K562 (cell line): ENCODE results near the gene FBXO10. TPM values are rescaled to one million over a fixed set of nuclear protein-coding genes. Genes with fewer than 3 reads are reported as not detected.

Experiments
- ATAC-seq: fragments of 200-7000 bp; cut with Tn5 transposase; 3 replicates; pipeline ENCODE4 v1.9.1; 2020; ENCODE audit warnings: moderate library complexity
- BruUV-seq: library from RNA; stranded (reverse); fragments of 400-500 nt; replicated peaks from 2 replicates; lab custom pipeline; 2021; lab: Mats Ljungman, UMichigan
- CTCF ChIA-PET: fragments of 300-600 bp; formaldehyde crosslinking; extraction: SDS; loops from one replicate; lab custom pipeline; 2021; ENCODE audit warnings: low intra/inter-chr PET ratio; lab: Yijun Ruan, JAX
- POLR2A ChIA-PET: fragments of 300-600, 350-650 bp; sonication (Branson Sonifier 250); formaldehyde crosslinking; extraction: SDS; loops from one replicate; lab custom pipeline; 2021; ENCODE audit warnings: antibody characterized with exemption, inconsistent platforms; lab: Yijun Ruan, JAX
- DNase-seq, 4 experiments: peaks; one replicate each; pipeline versions ENCODE4 v3.0.0 to v3.0.0-alpha.2; 2011 to 2018; ENCODE audit warnings: low spot score in 3 of 4, mixed read lengths in 3 of 4; ENCODE audit errors: extremely low read depth in 1 of 4
- FAIRE-seq: peaks from 2 replicates; lab custom pipeline; 2011; peaks lifted over from hg19 to GRCh38; lab: Jason Lieb, UNC
- H2AFZ ChIP-seq: 2 replicates; pipeline ENCODE4 v1.6.0; 2011; ENCODE audit warnings: low read depth, low read length, control low read depth, inconsistent platforms
- H3K27ac ChIP-seq: fragments of 200-600 bp; 3 replicates; pipeline ENCODE4 v1.8.0; 2011; ENCODE audit warnings: low read depth, mild to moderate bottlenecking, control low read depth, inconsistent platforms, low read length, moderate library complexity, mixed read lengths; ENCODE audit errors: extremely low read depth
- H3K27me3 ChIP-seq, 2 experiments: fragments of 300-600 bp in 1 of 2; 2 replicates in 1 of 2; 3 replicates in 1 of 2; pipeline versions ENCODE4 v1.6.0 to v1.8.0; 2011; ENCODE audit warnings: inconsistent platforms in 2 of 2, low read length in 2 of 2, mild to moderate bottlenecking in 1 of 2, mixed read lengths in 1 of 2, moderate library complexity in 1 of 2; ENCODE audit not compliant: control insufficient read depth in 2 of 2, insufficient read depth in 2 of 2
- H3K36me3 ChIP-seq: fragments of 300-600 bp; 3 replicates; pipeline ENCODE4 v1.8.0; 2011; ENCODE audit warnings: mild to moderate bottlenecking, low read length, inconsistent platforms; ENCODE audit not compliant: control insufficient read depth, insufficient read depth
- H3K4me1 ChIP-seq, 2 experiments: fragments of 200-600 bp in 1 of 2; replicated peaks in 1 of 2; 2 replicates in 1 of 2; 3 replicates in 1 of 2; pipeline versions ENCODE4 v1.5.1 to v1.8.0; 2011; ENCODE audit warnings: inconsistent platforms in 2 of 2, low read length in 2 of 2, mild to moderate bottlenecking in 1 of 2, mixed read lengths in 1 of 2, moderate library complexity in 1 of 2; ENCODE audit not compliant: control insufficient read depth in 2 of 2, insufficient read depth in 2 of 2
- H3K4me2 ChIP-seq: 2 replicates; pipeline ENCODE4 v1.6.1; 2011; ENCODE audit warnings: low read length, control low read depth, inconsistent platforms, mixed read lengths; ENCODE audit not compliant: insufficient read depth
- H3K4me3 ChIP-seq: fragments of 200-600 bp; sonication (generic), shearing (Covaris generic); 2 replicates; pipeline ENCODE4 v1.5.1; 2016; ENCODE audit warnings: control low read depth, inconsistent platforms
- H3K79me2 ChIP-seq: fragments of 200-600 bp; 3 replicates; pipeline ENCODE4 v1.8.0; 2011; ENCODE audit warnings: low read length, inconsistent platforms; ENCODE audit not compliant: control insufficient read depth, insufficient read depth
- H3K9ac ChIP-seq, 2 experiments: 2 replicates each; pipeline versions ENCODE4 v1.6.0 to v1.6.1; 2011; ENCODE audit warnings: low read depth in 2 of 2, low read length in 2 of 2, control low read depth in 1 of 2, inconsistent platforms in 1 of 2, mild to moderate bottlenecking in 1 of 2, mixed read lengths in 1 of 2; ENCODE audit not compliant: insufficient read depth in 1 of 2
- H3K9me1 ChIP-seq: one replicate; pipeline ENCODE4 v1.6.0; 2011; ENCODE audit warnings: inconsistent platforms, mild to moderate bottlenecking, low read length, moderate library complexity; ENCODE audit not compliant: control insufficient read depth, insufficient read depth
- H3K9me3 ChIP-seq: replicated peaks from 2 replicates; pipeline ENCODE4 v1.5.1; 2011; ENCODE audit warnings: low read depth, low read length, inconsistent platforms; ENCODE audit not compliant: control insufficient read depth, insufficient read depth
- H4K20me1 ChIP-seq: replicated peaks from 2 replicates; pipeline ENCODE4 v1.6.1; 2011; ENCODE audit warnings: low read length, inconsistent platforms, mixed read lengths; ENCODE audit not compliant: control insufficient read depth, insufficient read depth
- HMG20B ChIP-seq: fragments of 250-450 bp; sonication (Bioruptor Pico); IDR thresholded peaks from 2 replicates; pipeline ENCODE4 v1.5.0; 2021; ENCODE audit warnings: mild to moderate bottlenecking
- KHSRP ChIP-seq: fragments of 450-650 bp; IDR thresholded peaks from 2 replicates; pipeline ENCODE4 v1.6.1; 2017
- MCM5 ChIP-seq: fragments of 450-650 bp; IDR thresholded peaks from 2 replicates; pipeline ENCODE4 v1.6.1; 2016; ENCODE audit warnings: low read depth
- SMC3 ChIP-seq: conservative IDR thresholded peaks from 2 replicates; pipeline ENCODE4 v1.6.1; 2011; ENCODE audit warnings: low read depth, low read length, improper control_type of control experiment; ENCODE audit not compliant: insufficient read depth
- WGBS: fragments of 100-300 bp; shearing (Covaris generic); methylation state at CpG from one replicate; pipeline ENCODE4 v1.1.6; 2016; ENCODE audit warnings: low coverage, mixed read lengths; ENCODE audit not compliant: insufficient coverage; ENCODE audit errors: missing lambda C conversion rate; 5-methylcytosine and 5-hydroxymethylcytosine counted together
- in situ Hi-C: fragments of 300-500 bp; cut with MboI; formaldehyde crosslinking; loops from 4 replicates; pipeline ENCODE4 v1.15.0; 2018; ENCODE audit warnings: inconsistent platforms, mixed read lengths
- intact Hi-C: fragments of 100-400 bp; cut with micrococcal nuclease; formaldehyde crosslinking; loops from 2 replicates; pipeline ENCODE4 v1.14.2; 2022
- polyA plus RNA-seq, 8 experiments: library from polyadenylated mRNA; depleted of rRNA in 4 of 8; stranded (reverse) in 5 of 8; unstranded in 3 of 8; fragments of >200 nt; fragmentation: Nextera tagmentation in 2 of 8; fragmentation: Illumina TruSeq in 1 of 8; extraction: Ambion mirVana in 2 of 8; extraction: Trizol in 1 of 8; gene quantifications; 2 replicates each; pipeline versions ENCODE4 v1.2.1 to v1.2.3, GENCODE V29; 2011 to 2014; ENCODE audit warnings: inconsistent platforms in 1 of 8, missing spikeins in 1 of 8
- total RNA-seq, 7 experiments: library from RNA; depleted of rRNA in 6 of 7; stranded (reverse); fragments of >200 nt in 6 of 7; fragmentation: Illumina TruSeq in 2 of 7; extraction: Trizol in 2 of 7; gene quantifications; 2 replicates each; pipeline versions ENCODE4 v1.2.1 to v1.2.3, GENCODE V29; 2011 to 2021; ENCODE audit warnings: low replicate concordance in 1 of 7
- TF ChIP-seq, protein P1 (sequence below), 2 experiments: fragments of 200-800 bp in 1 of 2; sonication (Bioruptor generic) in 1 of 2; sonication (generic) in 1 of 2; formaldehyde crosslinking in 1 of 2; IDR thresholded peaks in 1 of 2; conservative IDR thresholded peaks in 1 of 2; 2 replicates each; pipeline versions ENCODE4 v1.5.0 to v1.6.1; 2016 to 2020; ENCODE audit warnings: missing compliant biosample characterization in 1 of 2, missing genetic modification characterization in 1 of 2, missing genetic modification reagents in 1 of 2

Gene FBXO10
- total and polyA plus RNA-seq, 9 of the 15 experiments (the other 6 are each of a cell fraction or from before 2014, with no cell fraction given): 0.84 to 9.9 (median 6.0) TPM

DNA sequence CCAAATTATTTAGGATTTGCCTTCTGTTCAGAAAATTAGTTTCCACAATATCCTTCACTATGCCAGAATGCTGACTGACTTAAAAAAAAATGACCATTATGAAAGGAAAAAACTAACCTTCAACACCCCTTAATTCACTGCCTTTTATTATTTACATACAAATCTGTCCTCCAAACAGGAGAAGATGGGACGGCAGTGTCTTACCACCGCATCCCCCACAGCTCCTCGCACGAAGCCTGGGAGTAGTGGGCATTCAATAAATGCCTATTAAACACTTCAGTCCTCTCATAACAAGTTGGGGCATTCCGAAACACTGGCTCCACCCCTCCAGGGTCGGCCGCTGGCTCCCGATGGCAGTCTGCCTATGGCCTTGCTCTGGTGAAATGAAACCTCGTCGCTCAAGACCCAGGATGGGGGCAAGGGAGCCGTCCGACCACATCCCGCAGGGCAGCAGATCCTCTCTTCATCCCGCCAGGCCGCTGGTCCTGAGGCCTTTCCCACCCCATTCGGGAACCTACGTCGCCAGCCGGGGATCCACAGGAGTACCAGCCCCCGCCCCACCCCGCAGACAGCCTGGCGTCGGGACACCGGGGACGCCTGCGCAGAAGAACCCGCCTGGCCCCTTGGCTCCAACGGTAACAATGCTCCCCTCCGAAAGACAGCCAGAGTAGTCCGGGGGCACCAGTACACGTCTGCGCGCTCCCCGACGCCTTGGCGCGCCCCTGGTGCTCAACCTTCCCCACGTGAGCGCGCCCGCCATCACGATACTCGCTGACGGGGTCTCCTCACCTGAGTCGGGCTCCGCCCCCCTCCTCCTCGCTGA is 111.5 kb downstream of the FBXO10 start (continued):
- TF ChIP-seq, protein P1, sequence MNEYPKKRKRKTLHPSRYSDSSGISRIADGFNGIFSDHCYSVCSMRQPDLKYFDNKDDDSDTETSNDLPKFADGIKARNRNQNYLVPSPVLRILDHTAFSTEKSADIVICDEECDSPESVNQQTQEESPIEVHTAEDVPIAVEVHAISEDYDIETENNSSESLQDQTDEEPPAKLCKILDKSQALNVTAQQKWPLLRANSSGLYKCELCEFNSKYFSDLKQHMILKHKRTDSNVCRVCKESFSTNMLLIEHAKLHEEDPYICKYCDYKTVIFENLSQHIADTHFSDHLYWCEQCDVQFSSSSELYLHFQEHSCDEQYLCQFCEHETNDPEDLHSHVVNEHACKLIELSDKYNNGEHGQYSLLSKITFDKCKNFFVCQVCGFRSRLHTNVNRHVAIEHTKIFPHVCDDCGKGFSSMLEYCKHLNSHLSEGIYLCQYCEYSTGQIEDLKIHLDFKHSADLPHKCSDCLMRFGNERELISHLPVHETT (CRISPR knock-in tag; conservative IDR thresholded peaks at IDR 0.05 in 1 of 2, IDR thresholded peaks at IDR 0.05 in 1 of 2): no peak; a peak in 1 of 4 replicates
- no peak for TF ChIP-seq SMC3
- no peak for TF ChIP-seq MCM5

DNA sequence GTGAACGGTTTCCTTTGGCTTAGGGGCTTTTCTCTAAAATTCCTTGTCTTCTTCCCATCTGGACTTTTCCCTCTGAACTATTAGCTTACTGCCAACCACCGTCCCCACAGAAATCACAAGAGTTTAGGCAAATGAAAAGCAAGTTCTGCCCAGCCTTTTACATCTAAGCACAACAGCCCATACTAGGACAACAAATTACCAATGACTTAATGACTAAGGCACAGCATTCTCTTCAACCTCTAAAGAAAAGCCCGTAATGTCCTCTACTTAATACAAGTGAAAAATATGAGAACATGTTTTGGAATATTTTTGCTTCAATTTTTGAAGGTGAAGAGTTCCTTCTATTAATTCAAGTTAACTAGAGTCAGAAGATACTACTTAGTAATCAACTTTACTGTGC is 112.2 kb downstream of the FBXO10 start:
- Histone ChIP-seq H3K4me3 (peak overlapping the region; percentile 65), H3K79me2 (peaks cover 53% of the 10 kb centered on the region), H3K36me3 (peaks cover 10% of the 10 kb centered on the region; the same call in 1 of the 3 replicates)
- 0 out of 2 replicates have a peak, but pooled peaks have one; percentile 8 for TF ChIP-seq KHSRP
- no peak for TF ChIP-seq HMG20B (CRISPR knock-in tag)
- TF ChIP-seq, all 486 proteins: peak for 1
- in situ Hi-C loops: no loop called here
- intact Hi-C loops: no loop called here
- peaks cover 16 to 28% of the 10 kb centered on the region in 2 experiments for H3K4me1 ChIP-seq
- ATAC-seq: no peak
- H3K9me1 ChIP-seq: no peaks in the 10 kb centered on the region
- H3K9me3 ChIP-seq: no peaks in the 10 kb centered on the region
- WGBS: 7% methylated on average over 3 of the region's 3 CpGs
- DNase-seq: no peak
- no peak overlapping the region for H2AFZ ChIP-seq
- CTCF ChIA-PET: interaction anchor here (0.6 kb wide), 1 partner anchor 9 kb away, joined by 6 read pairs; no protein-coding TSS in a partner anchor
- H3K27me3 ChIP-seq: no peaks in the 10 kb centered on the region
- FAIRE-seq: no peak
- no peaks in the 10 kb centered on the region for H4K20me1 ChIP-seq
- POLR2A ChIA-PET: interaction anchor here (0.6 to 6.0 kb wide), 4 partner anchors 12 to 643 kb away, joined by 3 to 65 read pairs (median 4); no protein-coding TSS in a partner anchor
- H3K9ac ChIP-seq: peak overlapping the region in 1 of 2 experiments; percentile 89; a peak in 3 of 4 replicates
- peak overlapping the region; percentile 91 for H3K4me2 ChIP-seq
- H3K27ac ChIP-seq: peak overlapping the region; percentile 95; the same call in 2 of the 3 replicates
- no TSS peak for BruUV-seq

Other genes starting within 250 kb of the FBXO10 start
Only the 7 nearest of the 8 such genes appear.
- 142 and 188 TPM in 2 replicates for gene GRHPR, start 153.7 kb downstream of the FBXO10 start, total RNA-seq (2014; rRNA removed)
- 60.4 and 81.2 TPM in 2 replicates for gene GRHPR, start 153.7 kb downstream of the FBXO10 start, total RNA-seq (2014; rRNA removed; fragmentation: Illumina TruSeq; extraction: Trizol)
- 124 and 128 TPM in 2 replicates for gene GRHPR, start 153.7 kb downstream of the FBXO10 start, total RNA-seq (2015; rRNA removed; fragmentation: Illumina TruSeq; extraction: Trizol)
- 120 TPM in 2 replicates for gene GRHPR, start 153.7 kb downstream of the FBXO10 start, total RNA-seq (2021)
- gene GRHPR, start 153.7 kb downstream of the FBXO10 start, polyA plus RNA-seq (2011; rRNA removed): 140 and 170 TPM in 2 replicates
- gene GRHPR, start 153.7 kb downstream of the FBXO10 start, polyA plus RNA-seq (2014; fragmentation: Illumina TruSeq; extraction: Trizol): 108 and 122 TPM in 2 replicates
- gene GRHPR, start 153.7 kb downstream of the FBXO10 start, polyA plus RNA-seq (2014; fragmentation: Nextera tagmentation; extraction: Ambion mirVana): 10 to 100 TPM; 38.9 to 59.0 TPM
- gene GRHPR, start 153.7 kb downstream of the FBXO10 start, polyA plus RNA-seq (2014; rRNA removed): 144 and 164 TPM in 2 replicates
- gene ZBTB5, start 110.9 kb downstream of the FBXO10 start, total RNA-seq (2014; rRNA removed): 14.8 and 15.1 TPM in 2 replicates
- 14.8 and 15.3 TPM in 2 replicates for gene ZBTB5, start 110.9 kb downstream of the FBXO10 start, total RNA-seq (2014; rRNA removed; fragmentation: Illumina TruSeq; extraction: Trizol)
- gene ZBTB5, start 110.9 kb downstream of the FBXO10 start, total RNA-seq (2015; rRNA removed; fragmentation: Illumina TruSeq; extraction: Trizol): 14.4 and 15.5 TPM in 2 replicates
- 16.6 and 18.9 TPM in 2 replicates for gene ZBTB5, start 110.9 kb downstream of the FBXO10 start, total RNA-seq (2021)
- 43.2 and 46.6 TPM in 2 replicates for gene ZBTB5, start 110.9 kb downstream of the FBXO10 start, polyA plus RNA-seq (2011; rRNA removed)
- gene ZBTB5, start 110.9 kb downstream of the FBXO10 start, polyA plus RNA-seq (2014; fragmentation: Illumina TruSeq; extraction: Trizol): 20.1 and 21.2 TPM in 2 replicates
- gene ZBTB5, start 110.9 kb downstream of the FBXO10 start, polyA plus RNA-seq (2014; fragmentation: Nextera tagmentation; extraction: Ambion mirVana): 1 to 10 TPM; 2.3 to 4.7 TPM
- 16.3 and 16.9 TPM in 2 replicates for gene ZBTB5, start 110.9 kb downstream of the FBXO10 start, polyA plus RNA-seq (2014; rRNA removed)
- 61.1 and 70.2 TPM in 2 replicates for gene POLR1E, start 90.4 kb downstream of the FBXO10 start, total RNA-seq (2014; rRNA removed)
- 102 and 104 TPM in 2 replicates for gene POLR1E, start 90.4 kb downstream of the FBXO10 start, total RNA-seq (2014; rRNA removed; fragmentation: Illumina TruSeq; extraction: Trizol)
- gene POLR1E, start 90.4 kb downstream of the FBXO10 start, total RNA-seq (2015; rRNA removed; fragmentation: Illumina TruSeq; extraction: Trizol): 82.0 and 85.0 TPM in 2 replicates
- gene POLR1E, start 90.4 kb downstream of the FBXO10 start, total RNA-seq (2021): 69.0 and 73.1 TPM in 2 replicates
- gene POLR1E, start 90.4 kb downstream of the FBXO10 start, polyA plus RNA-seq (2011; rRNA removed): 70.3 and 95.1 TPM in 2 replicates
- 89.6 and 91.7 TPM in 2 replicates for gene POLR1E, start 90.4 kb downstream of the FBXO10 start, polyA plus RNA-seq (2014; fragmentation: Illumina TruSeq; extraction: Trizol)
- 10 to 100 TPM; 18.9 to 39.4 TPM for gene POLR1E, start 90.4 kb downstream of the FBXO10 start, polyA plus RNA-seq (2014; fragmentation: Nextera tagmentation; extraction: Ambion mirVana)
- 74.4 and 85.6 TPM in 2 replicates for gene POLR1E, start 90.4 kb downstream of the FBXO10 start, polyA plus RNA-seq (2014; rRNA removed)
- gene TOMM5, start 16.2 kb upstream of the FBXO10 start, total RNA-seq (2014; rRNA removed): 486 and 497 TPM in 2 replicates
- 432 and 435 TPM in 2 replicates for gene TOMM5, start 16.2 kb upstream of the FBXO10 start, total RNA-seq (2014; rRNA removed; fragmentation: Illumina TruSeq; extraction: Trizol)
- gene TOMM5, start 16.2 kb upstream of the FBXO10 start, total RNA-seq (2015; rRNA removed; fragmentation: Illumina TruSeq; extraction: Trizol): 507 and 545 TPM in 2 replicates
- 262 and 298 TPM in 2 replicates for gene TOMM5, start 16.2 kb upstream of the FBXO10 start, total RNA-seq (2021)
- 324 and 496 TPM in 2 replicates for gene TOMM5, start 16.2 kb upstream of the FBXO10 start, polyA plus RNA-seq (2011; rRNA removed)
- gene TOMM5, start 16.2 kb upstream of the FBXO10 start, polyA plus RNA-seq (2014; fragmentation: Illumina TruSeq; extraction: Trizol): 415 and 463 TPM in 2 replicates
- 1,000 to 10,000 TPM; 1,739 to 1,742 TPM for gene TOMM5, start 16.2 kb upstream of the FBXO10 start, polyA plus RNA-seq (2014; fragmentation: Nextera tagmentation; extraction: Ambion mirVana)
- gene TOMM5, start 16.2 kb upstream of the FBXO10 start, polyA plus RNA-seq (2014; rRNA removed): 636 and 716 TPM in 2 replicates
- not detected in 2 replicates for gene FRMPD1, start 74.6 kb upstream of the FBXO10 start, total RNA-seq (2014; rRNA removed)
- gene FRMPD1, start 74.6 kb upstream of the FBXO10 start, total RNA-seq (2014; rRNA removed; fragmentation: Illumina TruSeq; extraction: Trizol): not detected in 2 replicates
- not detected in 2 replicates for gene FRMPD1, start 74.6 kb upstream of the FBXO10 start, total RNA-seq (2015; rRNA removed; fragmentation: Illumina TruSeq; extraction: Trizol)
- gene FRMPD1, start 74.6 kb upstream of the FBXO10 start, total RNA-seq (2021): not detected in 2 replicates
- not detected in 2 replicates for gene FRMPD1, start 74.6 kb upstream of the FBXO10 start, polyA plus RNA-seq (2011; rRNA removed)
- not detected in 2 replicates for gene FRMPD1, start 74.6 kb upstream of the FBXO10 start, polyA plus RNA-seq (2014; fragmentation: Illumina TruSeq; extraction: Trizol)
- gene FRMPD1, start 74.6 kb upstream of the FBXO10 start, polyA plus RNA-seq (2014; fragmentation: Nextera tagmentation; extraction: Ambion mirVana): not detected
- not detected in 2 replicates for gene FRMPD1, start 74.6 kb upstream of the FBXO10 start, polyA plus RNA-seq (2014; rRNA removed)
- 2.9 and 5.5 TPM in 2 replicates for gene TRMT10B, start 177.4 kb upstream of the FBXO10 start, total RNA-seq (2014; rRNA removed)
- gene TRMT10B, start 177.4 kb upstream of the FBXO10 start, total RNA-seq (2014; rRNA removed; fragmentation: Illumina TruSeq; extraction: Trizol): 7.4 and 8.7 TPM in 2 replicates
- gene TRMT10B, start 177.4 kb upstream of the FBXO10 start, total RNA-seq (2015; rRNA removed; fragmentation: Illumina TruSeq; extraction: Trizol): 5.8 and 6.3 TPM in 2 replicates
- gene TRMT10B, start 177.4 kb upstream of the FBXO10 start, total RNA-seq (2021): 5.7 and 6.4 TPM in 2 replicates
- gene TRMT10B, start 177.4 kb upstream of the FBXO10 start, polyA plus RNA-seq (2011; rRNA removed): 6.9 and 7.7 TPM in 2 replicates
- 11.5 and 13.4 TPM in 2 replicates for gene TRMT10B, start 177.4 kb upstream of the FBXO10 start, polyA plus RNA-seq (2014; fragmentation: Illumina TruSeq; extraction: Trizol)
- 10 to 100 TPM in 1 of 2 experiments, 1 to 10 TPM in 1; 7.0 to 10.4 TPM for gene TRMT10B, start 177.4 kb upstream of the FBXO10 start, polyA plus RNA-seq (2014; fragmentation: Nextera tagmentation; extraction: Ambion mirVana)
- gene TRMT10B, start 177.4 kb upstream of the FBXO10 start, polyA plus RNA-seq (2014; rRNA removed): 8.0 and 9.3 TPM in 2 replicates
- 166 and 209 TPM in 2 replicates for gene EXOSC3, start 208.7 kb upstream of the FBXO10 start, total RNA-seq (2014; rRNA removed)
- gene EXOSC3, start 208.7 kb upstream of the FBXO10 start, total RNA-seq (2014; rRNA removed; fragmentation: Illumina TruSeq; extraction: Trizol): 130 and 137 TPM in 2 replicates
- gene EXOSC3, start 208.7 kb upstream of the FBXO10 start, total RNA-seq (2015; rRNA removed; fragmentation: Illumina TruSeq; extraction: Trizol): 112 and 114 TPM in 2 replicates
- gene EXOSC3, start 208.7 kb upstream of the FBXO10 start, total RNA-seq (2021): 146 and 151 TPM in 2 replicates
- gene EXOSC3, start 208.7 kb upstream of the FBXO10 start, polyA plus RNA-seq (2011; rRNA removed): 50.1 and 85.4 TPM in 2 replicates
- gene EXOSC3, start 208.7 kb upstream of the FBXO10 start, polyA plus RNA-seq (2014; fragmentation: Illumina TruSeq; extraction: Trizol): 79.3 and 90.4 TPM in 2 replicates
- 10 to 100 TPM; 18.5 to 29.6 TPM for gene EXOSC3, start 208.7 kb upstream of the FBXO10 start, polyA plus RNA-seq (2014; fragmentation: Nextera tagmentation; extraction: Ambion mirVana)
- 215 and 266 TPM in 2 replicates for gene EXOSC3, start 208.7 kb upstream of the FBXO10 start, polyA plus RNA-seq (2014; rRNA removed)